SK-N-SH treated with all-trans-retinoic acid at 6 μM for 48 hours (cell line): ENCODE results near the gene IL4R.

ENCODE experiments used
- ATAC-seq: fragments of 200-7000 bp; cut with Tn5 transposase; 3 replicates; pipeline ENCODE4 v1.9.1; 2020; ENCODE audit warnings: mild to moderate bottlenecking, moderate library complexity
- CSDC2 ChIP-seq: fragments of 250-450 bp; sonication (Bioruptor Pico); IDR thresholded peaks from 2 replicates; pipeline ENCODE4 v1.5.0; 2020; ENCODE audit warnings: mild to moderate bottlenecking, moderate library complexity
- ESRRG ChIP-seq: fragments of 250-450 bp; sonication (Bioruptor Pico); IDR thresholded peaks from 2 replicates; pipeline ENCODE4 v1.6.1; 2021; ENCODE audit warnings: mild to moderate bottlenecking
- GLIS3 ChIP-seq: fragments of 250-450 bp; sonication (Bioruptor Pico); IDR thresholded peaks from 2 replicates; pipeline ENCODE4 v1.5.0; 2020; ENCODE audit warnings: mild to moderate bottlenecking, moderate library complexity
- ISL1 ChIP-seq: fragments of 250-450 bp; sonication (Bioruptor Pico); IDR thresholded peaks from 2 replicates; pipeline ENCODE4 v2.1.2; 2022; ENCODE audit warnings: mild to moderate bottlenecking, moderate library complexity
- OSR1 ChIP-seq: fragments of 250-450 bp; sonication (Bioruptor Pico); IDR thresholded peaks from 2 replicates; pipeline ENCODE4 v1.8.0; 2022; ENCODE audit warnings: moderate library complexity, mild to moderate bottlenecking, inconsistent platforms
- PPARA ChIP-seq: fragments of 250-450 bp; sonication (Bioruptor Pico); IDR thresholded peaks from 2 replicates; pipeline ENCODE4 v1.5.0; 2020; ENCODE audit warnings: mild to moderate bottlenecking, borderline replicate concordance
- RARB ChIP-seq: fragments of 250-450 bp; sonication (Bioruptor Pico); IDR thresholded peaks from 2 replicates; pipeline ENCODE4 v1.8.0; 2021; ENCODE audit warnings: mild to moderate bottlenecking, moderate library complexity
- SNAI2 ChIP-seq: fragments of 250-450 bp; sonication (Bioruptor Pico); IDR thresholded peaks from 2 replicates; pipeline ENCODE4 v1.5.0; 2020; ENCODE audit warnings: mild to moderate bottlenecking, moderate library complexity
- TCF4 ChIP-seq: fragments of 250-450 bp; sonication (Bioruptor Pico); IDR thresholded peaks from 2 replicates; pipeline ENCODE4 v1.8.0; 2021; ENCODE audit warnings: mild to moderate bottlenecking, moderate library complexity, borderline replicate concordance
- ZC3H10 ChIP-seq: fragments of 250-450 bp; sonication (Bioruptor Pico); IDR thresholded peaks from 2 replicates; pipeline ENCODE4 v1.5.1; 2021; ENCODE audit warnings: mild to moderate bottlenecking, moderate library complexity
- ZFP3 ChIP-seq: fragments of 250-450 bp; sonication (Bioruptor Pico); IDR thresholded peaks from 2 replicates; pipeline ENCODE4 v1.5.0; 2020; ENCODE audit warnings: mild to moderate bottlenecking, moderate library complexity
- ZFP30 ChIP-seq: fragments of 450-650 bp; formaldehyde crosslinking; IDR thresholded peaks from 2 replicates; pipeline ENCODE4 v1.5.0; 2022; ENCODE audit warnings: mild to moderate bottlenecking, moderate library complexity
- ZNF8 ChIP-seq: fragments of 450-650 bp; formaldehyde crosslinking; IDR thresholded peaks from 2 replicates; pipeline ENCODE4 v1.5.0; 2020; ENCODE audit warnings: mild to moderate bottlenecking, moderate library complexity
- TF ChIP-seq, protein P1 (sequence below): fragments of 250-450 bp; sonication (Bioruptor Pico); IDR thresholded peaks from 2 replicates; pipeline ENCODE4 v1.5.1; 2021; ENCODE audit warnings: mild to moderate bottlenecking, moderate library complexity
- TF ChIP-seq, protein P2 (sequence below): fragments of 250-450 bp; sonication (Bioruptor Pico); IDR thresholded peaks from 2 replicates; pipeline ENCODE4 v1.8.0; 2021; ENCODE audit warnings: low read depth, mild to moderate bottlenecking, moderate library complexity, borderline replicate concordance
- TF ChIP-seq, protein P3 (sequence below): fragments of 250-450 bp; sonication (Bioruptor Pico); IDR thresholded peaks from 2 replicates; pipeline ENCODE4 v1.8.0; 2020; ENCODE audit warnings: mild to moderate bottlenecking, moderate library complexity, borderline replicate concordance
- TF ChIP-seq, protein P4 (sequence below): fragments of 250-450 bp; sonication (Bioruptor Pico); IDR thresholded peaks from 2 replicates; pipeline ENCODE4 v1.5.0; 2020; ENCODE audit warnings: mild to moderate bottlenecking, moderate library complexity

Gene IL4R

DNA sequence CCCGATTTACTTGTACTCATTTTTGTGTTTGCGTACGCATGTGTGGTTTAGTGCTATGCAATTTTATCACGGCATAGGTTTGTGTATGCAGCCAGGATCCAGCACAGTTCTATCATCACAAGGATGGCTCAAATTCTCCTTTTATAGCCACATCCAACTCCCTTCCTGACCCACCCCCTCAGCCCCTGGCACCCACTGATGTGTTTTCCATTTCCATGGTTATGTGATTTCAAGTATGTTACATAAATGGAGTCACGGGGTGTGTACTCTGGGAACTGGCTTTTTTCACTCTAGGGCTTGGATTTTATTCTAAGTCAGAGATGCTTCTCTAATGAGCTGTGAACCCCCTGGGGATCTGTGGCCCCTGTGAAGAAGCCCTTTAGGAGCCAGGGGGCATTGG lies 16.8 kb downstream of the IL4R start (continued):
- TF ChIP-seq, protein P1, sequence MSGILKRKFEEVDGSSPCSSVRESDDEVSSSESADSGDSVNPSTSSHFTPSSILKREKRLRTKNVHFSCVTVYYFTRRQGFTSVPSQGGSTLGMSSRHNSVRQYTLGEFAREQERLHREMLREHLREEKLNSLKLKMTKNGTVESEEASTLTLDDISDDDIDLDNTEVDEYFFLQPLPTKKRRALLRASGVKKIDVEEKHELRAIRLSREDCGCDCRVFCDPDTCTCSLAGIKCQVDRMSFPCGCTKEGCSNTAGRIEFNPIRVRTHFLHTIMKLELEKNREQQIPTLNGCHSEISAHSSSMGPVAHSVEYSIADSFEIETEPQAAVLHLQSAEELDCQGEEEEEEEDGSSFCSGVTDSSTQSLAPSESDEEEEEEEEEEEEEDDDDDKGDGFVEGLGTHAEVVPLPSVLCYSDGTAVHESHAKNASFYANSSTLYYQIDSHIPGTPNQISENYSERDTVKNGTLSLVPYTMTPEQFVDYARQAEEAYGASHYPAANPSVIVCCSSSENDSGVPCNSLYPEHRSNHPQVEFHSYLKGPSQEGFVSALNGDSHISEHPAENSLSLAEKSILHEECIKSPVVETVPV (CRISPR knock-in tag): no peak
- no peak for TF ChIP-seq ISL1 (CRISPR knock-in tag)
- no peak for TF ChIP-seq ZNF8 (CRISPR knock-in tag)

DNA sequence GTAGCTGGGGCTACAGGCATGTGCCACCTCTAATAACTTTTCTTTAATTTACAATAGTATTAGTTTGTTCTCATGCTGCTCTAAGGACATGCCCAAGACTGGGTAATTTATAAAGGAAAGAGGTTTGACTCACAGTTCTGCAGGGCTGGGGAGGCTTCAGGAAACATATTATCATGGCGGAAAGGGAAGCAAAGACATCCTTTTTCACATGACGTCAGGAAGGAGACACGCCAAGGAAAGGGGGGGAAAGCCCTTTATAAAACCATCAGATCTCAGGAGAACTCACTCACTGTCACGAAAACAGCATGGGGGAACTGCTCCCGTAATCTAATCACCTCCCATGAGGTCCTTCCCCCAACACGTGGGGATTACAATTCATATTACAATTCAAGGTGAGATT lies 18.3 kb downstream of the IL4R start:
- no peak for ATAC-seq
- TF ChIP-seq ISL1 (CRISPR knock-in tag): no peak

DNA sequence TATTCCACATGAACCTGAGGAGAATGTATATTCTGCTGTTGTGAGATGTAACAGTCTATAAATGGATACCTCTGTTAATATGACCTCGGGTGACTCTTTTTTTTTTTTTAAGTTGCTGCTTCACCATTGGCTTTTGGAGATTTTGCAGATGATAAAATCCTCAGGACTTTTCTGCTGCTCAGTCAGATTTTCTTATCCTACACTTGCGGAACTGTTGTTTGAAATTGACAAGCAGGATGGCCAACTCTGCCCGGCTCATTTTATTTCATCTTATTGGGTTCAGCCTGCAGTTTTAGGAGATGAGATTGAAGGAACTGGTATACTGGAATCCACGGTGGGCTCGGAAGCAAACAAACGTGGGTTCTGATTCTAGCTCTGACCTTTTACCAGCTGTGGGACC lies 19.3 kb downstream of the IL4R start:
- no peak for ATAC-seq
- no peak for TF ChIP-seq OSR1 (CRISPR knock-in tag)
- no peak for TF ChIP-seq SNAI2 (CRISPR knock-in tag)
- no peak for TF ChIP-seq GLIS3
- TF ChIP-seq CSDC2 (CRISPR knock-in tag): no peak
- no peak for TF ChIP-seq ZC3H10 (CRISPR knock-in tag)
- TF ChIP-seq, protein P1 (CRISPR knock-in tag): no peak
- no peak for TF ChIP-seq ZFP3 (CRISPR knock-in tag)
- no peak for TF ChIP-seq ZFP30
- TF ChIP-seq TCF4: no peak
- TF ChIP-seq, protein P2, sequence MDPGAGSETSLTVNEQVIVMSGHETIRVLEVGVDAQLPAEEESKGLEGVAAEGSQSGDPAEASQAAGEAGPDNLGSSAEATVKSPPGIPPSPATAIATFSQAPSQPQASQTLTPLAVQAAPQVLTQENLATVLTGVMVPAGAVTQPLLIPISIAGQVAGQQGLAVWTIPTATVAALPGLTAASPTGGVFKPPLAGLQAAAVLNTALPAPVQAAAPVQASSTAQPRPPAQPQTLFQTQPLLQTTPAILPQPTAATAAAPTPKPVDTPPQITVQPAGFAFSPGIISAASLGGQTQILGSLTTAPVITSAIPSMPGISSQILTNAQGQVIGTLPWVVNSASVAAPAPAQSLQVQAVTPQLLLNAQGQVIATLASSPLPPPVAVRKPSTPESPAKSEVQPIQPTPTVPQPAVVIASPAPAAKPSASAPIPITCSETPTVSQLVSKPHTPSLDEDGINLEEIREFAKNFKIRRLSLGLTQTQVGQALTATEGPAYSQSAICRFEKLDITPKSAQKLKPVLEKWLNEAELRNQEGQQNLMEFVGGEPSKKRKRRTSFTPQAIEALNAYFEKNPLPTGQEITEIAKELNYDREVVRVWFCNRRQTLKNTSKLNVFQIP: no peak
- no peak for TF ChIP-seq ESRRG (CRISPR knock-in tag)
- TF ChIP-seq RARB (CRISPR knock-in tag): no peak
- TF ChIP-seq, protein P3, sequence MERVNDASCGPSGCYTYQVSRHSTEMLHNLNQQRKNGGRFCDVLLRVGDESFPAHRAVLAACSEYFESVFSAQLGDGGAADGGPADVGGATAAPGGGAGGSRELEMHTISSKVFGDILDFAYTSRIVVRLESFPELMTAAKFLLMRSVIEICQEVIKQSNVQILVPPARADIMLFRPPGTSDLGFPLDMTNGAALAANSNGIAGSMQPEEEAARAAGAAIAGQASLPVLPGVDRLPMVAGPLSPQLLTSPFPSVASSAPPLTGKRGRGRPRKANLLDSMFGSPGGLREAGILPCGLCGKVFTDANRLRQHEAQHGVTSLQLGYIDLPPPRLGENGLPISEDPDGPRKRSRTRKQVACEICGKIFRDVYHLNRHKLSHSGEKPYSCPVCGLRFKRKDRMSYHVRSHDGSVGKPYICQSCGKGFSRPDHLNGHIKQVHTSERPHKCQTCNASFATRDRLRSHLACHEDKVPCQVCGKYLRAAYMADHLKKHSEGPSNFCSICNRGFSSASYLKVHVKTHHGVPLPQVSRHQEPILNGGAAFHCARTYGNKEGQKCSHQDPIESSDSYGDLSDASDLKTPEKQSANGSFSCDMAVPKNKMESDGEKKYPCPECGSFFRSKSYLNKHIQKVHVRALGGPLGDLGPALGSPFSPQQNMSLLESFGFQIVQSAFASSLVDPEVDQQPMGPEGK (CRISPR knock-in tag): no peak
- TF ChIP-seq ISL1 (CRISPR knock-in tag): no peak
- TF ChIP-seq, protein P4, sequence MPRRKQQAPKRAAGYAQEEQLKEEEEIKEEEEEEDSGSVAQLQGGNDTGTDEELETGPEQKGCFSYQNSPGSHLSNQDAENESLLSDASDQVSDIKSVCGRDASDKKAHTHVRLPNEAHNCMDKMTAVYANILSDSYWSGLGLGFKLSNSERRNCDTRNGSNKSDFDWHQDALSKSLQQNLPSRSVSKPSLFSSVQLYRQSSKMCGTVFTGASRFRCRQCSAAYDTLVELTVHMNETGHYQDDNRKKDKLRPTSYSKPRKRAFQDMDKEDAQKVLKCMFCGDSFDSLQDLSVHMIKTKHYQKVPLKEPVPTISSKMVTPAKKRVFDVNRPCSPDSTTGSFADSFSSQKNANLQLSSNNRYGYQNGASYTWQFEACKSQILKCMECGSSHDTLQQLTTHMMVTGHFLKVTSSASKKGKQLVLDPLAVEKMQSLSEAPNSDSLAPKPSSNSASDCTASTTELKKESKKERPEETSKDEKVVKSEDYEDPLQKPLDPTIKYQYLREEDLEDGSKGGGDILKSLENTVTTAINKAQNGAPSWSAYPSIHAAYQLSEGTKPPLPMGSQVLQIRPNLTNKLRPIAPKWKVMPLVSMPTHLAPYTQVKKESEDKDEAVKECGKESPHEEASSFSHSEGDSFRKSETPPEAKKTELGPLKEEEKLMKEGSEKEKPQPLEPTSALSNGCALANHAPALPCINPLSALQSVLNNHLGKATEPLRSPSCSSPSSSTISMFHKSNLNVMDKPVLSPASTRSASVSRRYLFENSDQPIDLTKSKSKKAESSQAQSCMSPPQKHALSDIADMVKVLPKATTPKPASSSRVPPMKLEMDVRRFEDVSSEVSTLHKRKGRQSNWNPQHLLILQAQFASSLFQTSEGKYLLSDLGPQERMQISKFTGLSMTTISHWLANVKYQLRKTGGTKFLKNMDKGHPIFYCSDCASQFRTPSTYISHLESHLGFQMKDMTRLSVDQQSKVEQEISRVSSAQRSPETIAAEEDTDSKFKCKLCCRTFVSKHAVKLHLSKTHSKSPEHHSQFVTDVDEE: no peak
- no peak for TF ChIP-seq PPARA (CRISPR knock-in tag)

DNA sequence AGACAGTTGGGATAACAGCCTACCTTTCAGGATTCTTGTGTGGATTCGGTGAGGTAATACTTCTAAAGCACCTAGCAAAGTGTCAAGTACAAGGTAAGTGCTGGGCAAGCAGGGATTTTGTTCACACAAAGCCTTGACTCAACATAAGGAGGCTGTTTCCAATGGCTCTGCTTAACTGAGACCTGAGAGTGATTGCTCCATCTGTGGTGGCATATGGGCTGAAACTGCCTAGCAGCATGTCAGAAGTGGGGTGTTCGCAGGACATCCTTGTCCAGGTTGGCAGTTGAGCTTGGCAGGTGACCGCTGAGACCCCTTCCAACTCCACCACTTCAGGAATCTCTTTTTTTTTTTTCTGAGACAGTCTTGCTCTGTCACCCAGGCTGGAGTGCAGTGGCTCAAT lies 19.8 kb downstream of the IL4R start:
- TF ChIP-seq, protein P1 (CRISPR knock-in tag): no peak
- TF ChIP-seq GLIS3 (no peak), ZNF8 (CRISPR knock-in tag) (no peak)

More for the DNA sequence above, 19.8 kb downstream of the IL4R start:
- no peak for ATAC-seq
